EL (cell line): ENCODE data around the gene STX10.

Experiments used
- DNase-seq: peaks from one replicate; pipeline ENCODE4 v3.0.0-alpha.2; 2016

Gene STX10

GRCh38 chr19:13139633-13140311, 10.4 kb downstream of the STX10 start:
- DNase-seq = no peak

DNA sequence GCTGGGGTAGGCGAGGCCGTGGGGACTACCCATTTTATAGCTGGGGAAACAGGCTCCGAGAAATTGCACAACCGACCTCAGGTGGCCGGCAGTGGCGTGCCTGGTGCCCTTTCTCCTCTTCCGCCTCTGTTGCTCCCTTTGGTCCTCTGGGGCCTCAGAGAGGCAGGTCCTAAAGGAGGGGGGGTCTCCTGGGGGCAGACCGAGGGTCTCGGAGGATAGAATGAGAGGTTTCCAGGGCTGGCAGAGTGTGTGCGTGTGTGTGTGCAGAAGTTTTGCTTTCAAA, 11.3 kb downstream of the STX10 start:
- DNase-seq = no peak

DNA sequence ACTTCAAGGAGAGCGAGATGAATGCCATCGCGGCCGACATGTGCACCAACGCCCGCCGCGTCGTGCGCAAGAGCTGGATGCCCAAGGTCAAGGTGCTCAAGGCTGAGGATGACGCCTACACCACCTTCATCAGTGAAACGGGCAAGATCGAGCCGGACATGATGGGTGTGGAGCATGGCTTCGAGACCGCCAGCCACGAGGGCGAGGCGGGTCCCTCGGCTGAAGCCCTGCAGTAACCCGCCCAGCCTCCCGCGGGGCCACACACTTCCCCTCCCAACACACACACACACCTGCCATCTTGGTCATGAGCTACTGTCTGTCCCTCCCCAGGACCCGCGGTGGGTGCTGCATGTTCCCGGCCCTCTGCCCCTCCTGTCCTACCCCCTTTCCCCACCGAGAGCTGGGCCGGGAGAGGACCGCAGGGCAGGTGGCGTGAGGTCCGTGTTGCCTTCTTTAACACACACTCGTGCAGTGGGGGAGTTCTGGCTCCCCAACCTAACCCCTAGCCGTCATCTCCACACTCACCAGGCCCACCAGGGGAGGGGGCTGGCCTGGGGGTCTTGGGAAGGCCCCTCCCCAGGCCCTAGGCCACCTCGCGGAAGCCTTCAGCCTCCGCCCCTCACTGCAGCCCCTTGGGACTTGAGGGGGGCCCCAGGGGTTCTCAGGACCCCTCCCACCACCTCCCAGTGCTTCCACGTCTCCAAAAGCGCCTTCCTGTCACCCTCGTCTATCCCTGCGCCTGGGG, 11.8 kb downstream of the STX10 start:
- no peak for DNase-seq

DNA sequence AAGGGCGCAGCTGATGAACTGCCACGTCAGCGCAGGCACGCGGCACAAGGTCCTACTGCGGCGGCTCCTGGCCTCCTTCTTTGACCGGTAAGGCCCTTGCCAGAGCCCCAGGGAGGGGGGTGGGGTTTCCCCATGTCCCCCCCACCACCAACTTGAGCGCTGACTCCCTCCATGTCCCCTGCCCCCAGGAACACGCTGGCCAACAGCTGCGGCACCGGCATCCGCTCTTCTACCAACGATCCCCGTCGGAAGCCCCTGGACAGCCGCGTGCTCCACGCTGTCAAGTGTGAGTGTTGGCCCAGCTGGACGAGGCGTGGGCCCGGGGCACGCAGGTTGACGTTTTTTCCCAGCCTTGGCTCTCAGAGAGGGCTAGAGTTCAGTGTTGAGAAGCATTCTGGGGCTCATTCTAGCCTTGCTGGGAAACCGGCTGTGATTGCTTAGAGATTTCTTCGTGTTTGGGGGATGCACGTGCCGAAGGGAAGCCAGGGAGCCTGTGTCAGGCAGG, 12.8 kb downstream of the STX10 start:
- DNase-seq = no peak

DNA sequence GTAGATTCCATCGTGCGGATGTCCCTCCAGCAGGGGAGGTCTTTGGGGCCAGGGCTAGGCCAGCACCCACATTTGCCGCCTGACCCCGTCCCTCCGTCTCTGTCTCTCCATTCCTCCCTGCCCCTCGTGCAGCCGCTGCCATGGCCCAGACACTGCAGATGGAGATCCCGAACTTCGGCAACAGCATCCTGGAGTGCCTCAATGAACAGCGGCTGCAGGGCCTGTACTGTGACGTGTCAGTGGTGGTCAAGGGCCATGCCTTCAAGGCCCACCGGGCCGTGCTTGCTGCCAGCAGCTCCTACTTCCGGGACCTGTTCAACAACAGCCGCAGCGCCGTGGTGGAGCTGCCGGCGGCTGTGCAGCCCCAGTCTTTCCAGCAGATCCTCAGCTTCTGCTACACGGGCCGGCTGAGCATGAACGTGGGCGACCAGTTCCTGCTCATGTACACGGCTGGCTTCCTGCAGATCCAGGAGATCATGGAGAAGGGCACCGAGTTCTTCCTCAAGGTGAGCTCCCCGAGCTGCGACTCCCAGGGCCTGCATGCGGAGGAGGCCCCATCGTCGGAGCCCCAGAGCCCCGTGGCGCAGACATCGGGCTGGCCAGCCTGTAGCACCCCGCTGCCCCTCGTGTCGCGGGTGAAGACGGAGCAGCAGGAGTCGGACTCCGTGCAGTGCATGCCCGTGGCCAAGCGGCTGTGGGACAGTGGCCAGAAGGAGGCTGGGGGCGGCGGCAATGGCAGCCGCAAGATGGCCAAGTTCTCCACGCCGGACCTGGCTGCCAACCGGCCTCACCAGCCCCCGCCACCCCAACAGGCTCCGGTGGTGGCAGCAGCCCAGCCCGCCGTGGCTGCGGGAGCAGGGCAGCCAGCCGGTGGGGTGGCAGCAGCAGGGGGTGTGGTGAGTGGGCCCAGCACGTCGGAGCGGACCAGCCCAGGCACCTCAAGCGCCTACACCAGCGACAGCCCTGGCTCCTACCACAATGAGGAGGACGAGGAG, 14.8 kb downstream of the STX10 start:
- DNase-seq = no peak

- DNase-seq = no peak
Observed at GRCh38 chr19:13134626-13135025, 15.5 kb downstream of the STX10 start.

GRCh38 chr19:13133241-13133870, 16.8 kb downstream of the STX10 start:
- no peak for DNase-seq

- DNase-seq = peak; percentile 82
Observed at GRCh38 chr19:13132471-13133180, 17.5 kb downstream of the STX10 start.

GRCh38 chr19:13130886-13131490, 19.2 kb downstream of the STX10 start:
- no peak for DNase-seq

DNA sequence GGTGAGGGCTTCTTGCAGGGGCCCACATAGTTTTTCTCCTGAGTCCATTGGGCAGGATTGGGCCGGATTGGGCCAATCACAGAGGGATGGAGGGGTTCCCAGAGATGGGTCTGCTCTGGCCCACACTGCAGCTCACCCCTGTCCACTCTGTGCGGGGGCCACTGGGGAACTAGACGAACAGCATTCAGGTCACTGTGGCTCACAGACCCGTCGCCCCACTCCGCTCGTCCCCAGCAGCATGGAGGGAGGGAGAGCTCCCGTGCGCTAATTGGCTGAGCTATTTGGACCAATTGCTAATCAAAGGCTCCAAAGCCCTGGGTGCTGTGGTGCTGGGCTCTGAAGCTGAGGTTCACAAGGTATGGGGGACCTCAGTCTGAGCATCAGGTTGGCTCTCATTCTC, 20.8 kb downstream of the STX10 start:
- DNase-seq = no peak

GRCh38 chr19:13128583-13128982, 21.6 kb downstream of the STX10 start:
- DNase-seq = no peak

DNA sequence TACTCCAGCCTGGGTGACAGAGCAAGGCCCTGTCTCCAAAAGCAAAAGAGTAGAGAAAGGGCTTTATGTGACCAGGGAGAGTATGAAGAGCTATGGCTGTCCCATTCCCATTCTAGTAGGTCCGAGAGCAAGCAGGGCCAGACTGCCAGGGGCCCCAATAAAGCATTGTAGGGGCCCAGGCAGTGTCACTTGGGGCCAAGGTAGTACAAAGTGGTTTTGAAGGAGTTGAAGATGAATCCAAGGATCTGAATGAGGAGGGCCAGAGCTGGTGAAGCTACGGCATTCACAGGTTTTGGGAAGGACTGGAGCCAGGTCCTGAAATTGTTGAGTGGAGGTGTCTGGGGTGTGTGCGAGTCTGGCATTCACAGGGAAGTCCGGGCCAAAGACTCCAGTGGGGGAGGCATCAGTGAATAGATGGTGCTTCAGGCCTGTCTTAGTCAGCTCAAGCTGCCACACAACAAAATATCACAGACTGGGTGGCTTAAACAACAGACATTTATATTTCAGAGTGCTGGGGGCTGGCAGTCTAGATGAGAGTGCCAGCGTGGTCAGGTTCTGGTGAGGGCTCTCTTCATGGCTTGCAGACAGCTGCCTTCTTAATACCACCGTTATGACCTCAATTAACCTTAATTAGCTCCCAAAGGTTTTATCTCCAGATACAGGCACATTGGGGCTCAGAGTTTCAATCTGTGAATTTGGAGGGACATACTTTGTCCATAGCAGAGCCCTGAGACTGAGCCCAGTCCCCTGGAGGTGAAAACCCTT, 22.2 kb downstream of the STX10 start:
- DNase-seq = no peak

DNA sequence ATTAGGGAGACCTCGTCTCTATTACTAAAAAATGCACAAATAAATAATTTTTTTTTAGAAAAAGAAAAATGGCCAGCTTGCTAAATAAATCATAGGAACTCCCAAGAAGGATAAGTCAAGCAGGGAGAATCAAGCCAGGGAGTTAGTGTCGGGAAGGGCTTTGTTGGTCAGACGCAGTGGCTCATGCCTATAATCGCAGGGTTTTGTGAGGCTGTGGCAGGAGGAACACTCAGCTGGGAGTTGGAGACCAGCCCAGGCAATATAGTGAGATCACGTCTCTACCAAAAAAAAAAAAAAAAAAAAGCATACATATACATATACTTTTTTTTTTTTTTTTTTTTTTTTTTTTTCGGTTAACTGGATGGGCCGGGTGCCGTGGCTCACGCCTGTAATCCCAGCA, 23.1 kb downstream of the STX10 start:
- no peak for DNase-seq

DNA sequence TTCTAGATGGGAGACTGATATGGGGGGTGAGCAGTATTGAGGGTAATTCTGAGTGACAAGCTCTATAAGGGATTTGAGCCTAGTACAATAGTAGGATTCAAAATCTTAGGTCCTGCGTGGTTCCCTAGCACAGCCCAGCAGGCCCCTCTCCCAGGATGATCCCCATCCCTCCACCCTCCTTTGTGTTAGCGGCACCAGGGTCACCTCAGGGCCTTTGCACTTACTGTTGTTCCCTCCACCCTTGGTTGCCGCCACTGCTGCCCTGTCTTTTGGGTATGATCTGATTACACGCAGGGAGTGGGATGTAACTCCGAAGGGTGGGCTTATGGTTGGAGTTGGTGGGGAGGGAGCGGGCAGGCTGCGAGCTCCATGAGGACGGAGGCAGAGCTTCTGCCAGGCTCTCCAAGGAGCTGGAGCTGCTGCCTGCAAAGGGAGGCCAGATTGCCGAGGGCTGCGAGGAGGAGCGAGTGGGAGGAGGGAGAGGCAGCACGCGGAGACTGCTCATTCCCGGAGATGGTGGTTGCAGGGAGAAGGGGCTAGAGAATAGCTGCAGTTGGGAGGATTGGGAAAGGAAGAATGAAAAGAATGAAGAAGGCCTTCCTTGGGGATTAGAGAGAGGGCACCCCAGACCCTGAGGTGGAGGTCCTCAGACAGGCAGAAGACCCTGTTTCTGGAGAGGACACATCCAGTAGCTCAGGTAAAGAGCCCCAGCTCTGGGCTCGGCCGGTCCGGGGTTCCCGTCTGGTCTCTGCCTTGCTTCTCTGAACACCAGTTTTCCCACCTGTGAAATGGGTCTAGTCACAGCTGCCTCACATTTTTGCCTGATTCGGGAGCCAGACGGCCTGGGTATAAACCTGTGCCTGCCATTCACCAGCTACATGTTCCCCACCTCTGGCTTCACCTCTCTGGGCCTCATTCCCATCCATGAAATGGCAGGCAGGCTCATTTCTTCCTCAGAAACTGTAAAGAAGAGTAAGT, 26.9 kb downstream of the STX10 start:
- DNase-seq = no peak

DNA sequence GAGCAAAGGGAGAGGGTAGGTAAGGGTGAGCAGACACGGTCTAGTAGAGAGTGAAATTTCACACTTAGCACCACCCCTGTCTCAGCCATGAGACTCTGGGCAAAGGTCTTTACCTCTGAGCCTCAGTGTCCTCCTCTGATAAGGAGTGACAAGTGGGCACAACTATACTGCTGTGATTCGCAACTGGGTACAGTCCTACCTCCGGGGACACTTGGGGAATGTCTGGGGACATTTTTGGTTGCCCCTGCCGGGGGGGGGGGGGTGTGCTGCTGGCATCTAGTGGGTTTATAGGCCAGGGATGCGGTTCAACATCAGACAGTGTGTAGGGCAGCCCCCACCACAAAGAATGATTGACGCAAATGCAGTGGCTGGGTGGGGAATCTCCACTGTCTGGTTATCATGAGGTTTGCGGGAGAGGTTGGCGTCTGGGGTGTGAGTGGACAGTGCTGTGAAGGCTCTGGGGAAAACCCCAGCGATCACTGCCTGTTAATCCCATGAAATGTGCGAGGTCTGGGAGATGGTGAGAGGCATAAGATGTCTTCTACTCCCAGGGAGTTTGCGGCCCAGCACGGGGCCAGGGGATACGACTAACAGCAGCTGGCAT, 27.8 kb downstream of the STX10 start:
- DNase-seq = no peak

GRCh38 chr19:13121551-13122274, 28.5 kb downstream of the STX10 start:
- DNase-seq = no peak

GRCh38 chr19:13120817-13121216, 29.4 kb downstream of the STX10 start:
- DNase-seq = peak; percentile 69

GRCh38 chr19:13120031-13120430, 30.1 kb downstream of the STX10 start:
- DNase-seq = no peak

DNA sequence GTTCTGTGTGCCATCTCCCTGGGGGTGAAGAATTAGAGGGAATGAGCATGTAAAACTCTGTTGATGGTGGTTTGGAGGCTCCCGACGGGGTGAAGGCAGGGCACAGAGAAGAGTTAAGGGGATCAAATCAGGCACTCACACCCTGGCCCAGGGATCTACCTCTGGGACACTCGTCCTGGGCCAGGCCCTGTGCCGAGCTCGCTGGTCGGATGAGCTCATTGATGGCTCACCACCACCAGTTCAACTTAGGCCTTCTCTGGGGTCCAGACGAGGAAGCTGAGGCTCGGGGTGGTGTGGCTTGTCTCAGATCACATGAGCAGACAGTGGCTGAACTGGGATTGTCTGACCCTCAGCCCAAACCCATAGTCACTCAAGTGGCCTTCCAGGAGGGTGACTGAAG, 30.5 kb downstream of the STX10 start:
- peak; percentile 40 for DNase-seq
